HepG2 (cell line): Measurements from ENCODE around the gene CD19. TPM values are rescaled to one million over a fixed set of nuclear protein-coding genes. Genes with fewer than 3 reads are reported as not detected.

Experiments
- ATF5 ChIP-seq: sonication (generic); formaldehyde crosslinking; IDR thresholded peaks from 2 replicates; pipeline ENCODE4 v1.4.0; 2020; ENCODE audit warnings: mild to moderate bottlenecking, low read depth, missing genetic modification reagents
- CC2D1A ChIP-seq: sonication (generic); formaldehyde crosslinking; IDR thresholded peaks from 2 replicates; pipeline ENCODE4 v1.8.1; 2023; ENCODE audit warnings: mild to moderate bottlenecking, missing genetic modification reagents
- HNRNPH1 ChIP-seq: fragments of 200-400 bp; formaldehyde crosslinking; optimal IDR thresholded peaks from 2 replicates; pipeline ENCODE3; 2017; ENCODE audit warnings: mild to moderate bottlenecking, low read depth, low read length
- PLRG1 ChIP-seq: fragments of 450-650 bp; conservative IDR thresholded peaks from 2 replicates; pipeline ENCODE4 v1.6.1; 2016
- POLR2AphosphoS2 ChIP-seq: IDR thresholded peaks from 2 replicates; pipeline ENCODE4 v1.6.1; 2011; ENCODE audit warnings: low read depth, low read length, improper control_type of control experiment
- RCOR2 ChIP-seq: IDR thresholded peaks from 2 replicates; pipeline ENCODE4 v1.6.1; 2016; ENCODE audit warnings: missing biosample characterization, missing genetic modification reagents
- TAF15 ChIP-seq: fragments of 200-400 bp; formaldehyde crosslinking; IDR thresholded peaks from one replicate; pipeline ENCODE4 v1.6.1; 2018; ENCODE audit warnings: mild to moderate bottlenecking, low read depth, low read length; ENCODE audit not compliant: poor library complexity, severe bottlenecking
- TCF7 ChIP-seq: sonication (generic); IDR thresholded peaks from 2 replicates; pipeline ENCODE4 v1.6.1; 2016; ENCODE audit warnings: antibody characterized with exemption, low read depth
- ZFP62 ChIP-seq: sonication (generic); formaldehyde crosslinking; IDR thresholded peaks from 2 replicates; pipeline ENCODE4 v1.4.0; 2020; ENCODE audit warnings: missing genetic modification reagents
- ZKSCAN5 ChIP-seq: sonication (generic); formaldehyde crosslinking; IDR thresholded peaks from 2 replicates; pipeline ENCODE4 v1.5.1; 2020; ENCODE audit warnings: mild to moderate bottlenecking, missing genetic modification reagents
- ZNF136 ChIP-seq: sonication (generic); formaldehyde crosslinking; IDR thresholded peaks from 2 replicates; pipeline ENCODE4 v1.8.1; 2022; ENCODE audit warnings: low read depth, mild to moderate bottlenecking, moderate library complexity, missing genetic modification reagents
- ZNF326 ChIP-seq: sonication (generic); formaldehyde crosslinking; IDR thresholded peaks from 2 replicates; pipeline ENCODE4 v1.4.0; 2020; ENCODE audit warnings: missing genetic modification reagents, borderline replicate concordance
- ZNF350 ChIP-seq: sonication (generic); formaldehyde crosslinking; IDR thresholded peaks from 2 replicates; pipeline ENCODE4 v1.4.0; 2020; ENCODE audit warnings: mild to moderate bottlenecking, low read depth, missing genetic modification reagents, borderline replicate concordance
- ZNF747 ChIP-seq: sonication (generic); formaldehyde crosslinking; IDR thresholded peaks from 2 replicates; pipeline ENCODE4 v1.8.1; 2023; ENCODE audit warnings: missing genetic modification reagents, mild to moderate bottlenecking, borderline replicate concordance
- polyA plus RNA-seq, 8 experiments: library from polyadenylated mRNA; depleted of rRNA in 3 of 8; stranded (reverse) in 7 of 8; unstranded in 1 of 8; fragments of >200 nt; fragmentation: Illumina TruSeq in 4 of 8; extraction: Trizol in 4 of 8; gene quantifications; 2 replicates each; pipeline versions ENCODE4 v1.2.1 to v1.2.3, GENCODE V29; 2011 to 2016; ENCODE audit warnings: low read depth in 4 of 8, missing spikeins in 1 of 8, mixed read lengths in 1 of 8; ENCODE audit not compliant: insufficient read depth in 1 of 8
- total RNA-seq, 5 experiments: library from RNA; depleted of rRNA; stranded (reverse); fragments of >200 nt; fragmentation: Illumina TruSeq; extraction: Trizol; gene quantifications; 2 replicates each; pipeline ENCODE4 v1.2.3, GENCODE V29; 2016; ENCODE audit warnings: low read depth in 1 of 5
- TF ChIP-seq, protein P1 (sequence below): sonication (generic); formaldehyde crosslinking; IDR thresholded peaks from 2 replicates; pipeline ENCODE4 v1.4.0; 2020; ENCODE audit warnings: missing genetic modification reagents, borderline replicate concordance
- TF ChIP-seq, protein P2 (sequence below): IDR thresholded peaks from 2 replicates; pipeline ENCODE4 v1.4.0; 2020; ENCODE audit warnings: mild to moderate bottlenecking, missing genetic modification reagents

The CD19 gene
- total and polyA plus RNA-seq, 2 of the 13 experiments (the other 11 are each of a cell fraction or from before 2014, with no cell fraction given) = 0.55 to 1.1 TPM

DNA sequence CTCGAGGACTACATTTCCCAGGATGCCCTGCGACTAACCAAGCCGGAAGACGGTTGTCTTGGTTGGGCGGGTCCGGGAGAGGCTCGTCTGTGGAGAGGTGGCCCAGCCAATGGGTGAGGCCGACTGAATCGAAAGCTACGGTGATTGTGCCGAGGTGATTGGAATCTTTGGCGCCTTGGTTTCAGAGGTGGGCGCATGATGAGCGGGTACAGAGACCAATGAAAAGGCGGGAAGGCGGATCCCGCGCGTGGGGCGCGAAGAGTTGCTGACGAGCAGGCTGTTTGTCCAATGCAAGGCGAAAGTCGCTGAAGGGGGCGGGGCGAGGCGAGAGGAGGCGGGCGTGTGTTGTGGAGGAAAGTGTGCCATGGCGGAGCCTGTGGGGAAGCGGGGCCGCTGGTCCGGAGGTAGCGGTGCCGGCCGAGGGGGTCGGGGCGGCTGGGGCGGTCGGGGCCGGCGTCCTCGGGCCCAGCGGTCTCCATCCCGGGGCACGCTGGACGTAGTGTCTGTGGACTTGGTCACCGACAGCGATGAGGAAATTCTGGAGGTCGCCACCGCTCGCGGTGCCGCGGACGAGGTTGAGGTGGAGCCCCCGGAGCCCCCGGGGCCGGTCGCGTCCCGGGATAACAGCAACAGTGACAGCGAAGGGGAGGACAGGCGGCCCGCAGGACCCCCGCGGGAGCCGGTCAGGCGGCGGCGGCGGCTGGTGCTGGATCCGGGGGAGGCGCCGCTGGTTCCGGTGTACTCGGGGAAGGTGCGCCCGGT is 19.1 kb downstream of the CD19 start, which contains the start of gene NFATC2IP (continued):
- TF ChIP-seq, protein P1, sequence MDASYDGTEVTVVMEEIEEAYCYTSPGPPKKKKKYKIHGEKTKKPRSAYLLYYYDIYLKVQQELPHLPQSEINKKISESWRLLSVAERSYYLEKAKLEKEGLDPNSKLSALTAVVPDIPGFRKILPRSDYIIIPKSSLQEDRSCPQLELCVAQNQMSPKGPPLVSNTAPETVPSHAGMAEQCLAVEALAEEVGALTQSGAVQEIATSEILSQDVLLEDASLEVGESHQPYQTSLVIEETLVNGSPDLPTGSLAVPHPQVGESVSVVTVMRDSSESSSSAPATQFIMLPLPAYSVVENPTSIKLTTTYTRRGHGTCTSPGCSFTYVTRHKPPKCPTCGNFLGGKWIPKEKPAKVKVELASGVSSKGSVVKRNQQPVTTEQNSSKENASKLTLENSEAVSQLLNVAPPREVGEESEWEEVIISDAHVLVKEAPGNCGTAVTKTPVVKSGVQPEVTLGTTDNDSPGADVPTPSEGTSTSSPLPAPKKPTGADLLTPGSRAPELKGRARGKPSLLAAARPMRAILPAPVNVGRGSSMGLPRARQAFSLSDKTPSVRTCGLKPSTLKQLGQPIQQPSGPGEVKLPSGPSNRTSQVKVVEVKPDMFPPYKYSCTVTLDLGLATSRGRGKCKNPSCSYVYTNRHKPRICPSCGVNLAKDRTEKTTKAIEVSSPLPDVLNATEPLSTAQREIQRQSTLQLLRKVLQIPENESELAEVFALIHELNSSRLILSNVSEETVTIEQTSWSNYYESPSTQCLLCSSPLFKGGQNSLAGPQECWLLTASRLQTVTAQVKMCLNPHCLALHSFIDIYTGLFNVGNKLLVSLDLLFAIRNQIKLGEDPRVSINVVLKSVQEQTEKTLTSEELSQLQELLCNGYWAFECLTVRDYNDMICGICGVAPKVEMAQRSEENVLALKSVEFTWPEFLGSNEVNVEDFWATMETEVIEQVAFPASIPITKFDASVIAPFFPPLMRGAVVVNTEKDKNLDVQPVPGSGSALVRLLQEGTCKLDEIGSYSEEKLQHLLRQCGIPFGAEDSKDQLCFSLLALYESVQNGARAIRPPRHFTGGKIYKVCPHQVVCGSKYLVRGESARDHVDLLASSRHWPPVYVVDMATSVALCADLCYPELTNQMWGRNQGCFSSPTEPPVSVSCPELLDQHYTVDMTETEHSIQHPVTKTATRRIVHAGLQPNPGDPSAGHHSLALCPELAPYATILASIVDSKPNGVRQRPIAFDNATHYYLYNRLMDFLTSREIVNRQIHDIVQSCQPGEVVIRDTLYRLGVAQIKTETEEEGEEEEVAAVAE (CRISPR knock-in tag) = peak; percentile 84
- TF ChIP-seq, protein P2, sequence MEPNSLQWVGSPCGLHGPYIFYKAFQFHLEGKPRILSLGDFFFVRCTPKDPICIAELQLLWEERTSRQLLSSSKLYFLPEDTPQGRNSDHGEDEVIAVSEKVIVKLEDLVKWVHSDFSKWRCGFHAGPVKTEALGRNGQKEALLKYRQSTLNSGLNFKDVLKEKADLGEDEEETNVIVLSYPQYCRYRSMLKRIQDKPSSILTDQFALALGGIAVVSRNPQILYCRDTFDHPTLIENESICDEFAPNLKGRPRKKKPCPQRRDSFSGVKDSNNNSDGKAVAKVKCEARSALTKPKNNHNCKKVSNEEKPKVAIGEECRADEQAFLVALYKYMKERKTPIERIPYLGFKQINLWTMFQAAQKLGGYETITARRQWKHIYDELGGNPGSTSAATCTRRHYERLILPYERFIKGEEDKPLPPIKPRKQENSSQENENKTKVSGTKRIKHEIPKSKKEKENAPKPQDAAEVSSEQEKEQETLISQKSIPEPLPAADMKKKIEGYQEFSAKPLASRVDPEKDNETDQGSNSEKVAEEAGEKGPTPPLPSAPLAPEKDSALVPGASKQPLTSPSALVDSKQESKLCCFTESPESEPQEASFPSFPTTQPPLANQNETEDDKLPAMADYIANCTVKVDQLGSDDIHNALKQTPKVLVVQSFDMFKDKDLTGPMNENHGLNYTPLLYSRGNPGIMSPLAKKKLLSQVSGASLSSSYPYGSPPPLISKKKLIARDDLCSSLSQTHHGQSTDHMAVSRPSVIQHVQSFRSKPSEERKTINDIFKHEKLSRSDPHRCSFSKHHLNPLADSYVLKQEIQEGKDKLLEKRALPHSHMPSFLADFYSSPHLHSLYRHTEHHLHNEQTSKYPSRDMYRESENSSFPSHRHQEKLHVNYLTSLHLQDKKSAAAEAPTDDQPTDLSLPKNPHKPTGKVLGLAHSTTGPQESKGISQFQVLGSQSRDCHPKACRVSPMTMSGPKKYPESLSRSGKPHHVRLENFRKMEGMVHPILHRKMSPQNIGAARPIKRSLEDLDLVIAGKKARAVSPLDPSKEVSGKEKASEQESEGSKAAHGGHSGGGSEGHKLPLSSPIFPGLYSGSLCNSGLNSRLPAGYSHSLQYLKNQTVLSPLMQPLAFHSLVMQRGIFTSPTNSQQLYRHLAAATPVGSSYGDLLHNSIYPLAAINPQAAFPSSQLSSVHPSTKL (CRISPR knock-in tag) = no peak; the same call in 1 of the 2 replicates
- TF ChIP-seq TAF15 = no peak
- TF ChIP-seq RCOR2 = no peak
- no peak for TF ChIP-seq ZNF326
- TF ChIP-seq PLRG1 = no peak
- no peak for TF ChIP-seq ATF5
- no peak; the same call in 1 of the 2 replicates for TF ChIP-seq ZNF747
- TF ChIP-seq ZFP62 (CRISPR knock-in tag) = no peak
- TF ChIP-seq ZNF350 (CRISPR knock-in tag) = peak; percentile 60; the same call in 1 of the 2 replicates
- TF ChIP-seq CC2D1A (CRISPR knock-in tag) = no peak
- no peak for TF ChIP-seq ZKSCAN5 (CRISPR knock-in tag)
- no peak for TF ChIP-seq ZNF136
- no peak for TF ChIP-seq POLR2AphosphoS2
- TF ChIP-seq HNRNPH1 = no peak
- TF ChIP-seq TCF7 = no peak
